ENCODE data around the gene SLC22A17. TPM values are rescaled to one million over a fixed set of nuclear protein-coding genes. Genes with fewer than 3 reads are reported as not detected.

SLC22A17 gene
- total and polyA plus RNA-seq, 10 of the 15 experiments (the other 5 are each of a cell fraction or from before 2014, with no cell fraction given), result not detected

DNA sequence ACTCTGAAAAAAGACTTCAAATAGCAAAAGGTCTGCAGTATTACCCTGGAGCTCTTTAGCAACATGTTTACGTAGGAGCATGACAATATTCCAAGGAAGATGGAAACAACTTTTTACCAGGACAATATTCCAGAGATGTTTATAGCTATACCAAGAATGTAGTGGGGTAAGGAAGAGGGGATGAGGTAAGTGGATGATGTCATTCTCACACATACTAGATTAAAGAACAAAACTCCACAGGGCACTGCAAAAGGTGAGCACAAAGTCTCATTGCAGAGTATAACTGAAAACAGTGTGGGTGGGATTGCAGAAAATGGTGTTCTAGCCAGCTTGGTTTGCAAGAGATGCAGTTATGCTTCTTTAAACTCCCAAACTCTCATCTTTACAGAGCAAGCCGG, 32.6 kb upstream of the SLC22A17 start:
- H3K36me3 ChIP-seq (ENCODE audit: control insufficient read depth in 2 of 2, insufficient read depth in 2 of 2, low read length in 1 of 2), result no peaks in the 10 kb centered on the region
- in situ Hi-C loops (cut with MboI), result no loop called here
- H3K27ac ChIP-seq (ENCODE audit: control insufficient read depth, insufficient read depth), result no peak overlapping the region
- no peaks in the 10 kb centered on the region for H3K9me3 ChIP-seq (replicated peaks; ENCODE audit: control insufficient read depth, insufficient read depth, low read length)
- H3K27me3 ChIP-seq (replicated peaks in 1 of 2; ENCODE audit: control insufficient read depth in 2 of 2, insufficient read depth in 2 of 2, low read length in 1 of 2), result no peaks in the 10 kb centered on the region; a peak in 2 of 4 replicates
- no TSS peak for BruUV-seq (replicated peaks)
- intact Hi-C loops (cut with micrococcal nuclease; ENCODE audit: unreplicated experiment), result no loop called here
- H3K79me2 ChIP-seq (ENCODE audit: control insufficient read depth, insufficient read depth, low read length), result no peaks in the 10 kb centered on the region
- ATAC-seq (no peak), DNase-seq (ENCODE audit: low read depth, low spot score) (no peak), FAIRE-seq (no peak)
- H4K20me1 ChIP-seq (ENCODE audit: control insufficient read depth, insufficient read depth), result no peaks in the 10 kb centered on the region
- H3K4me3 ChIP-seq, result no peak overlapping the region
- ChIA-PET CTCF (interaction anchor here (0.6 kb wide), 1 partner anchor 425 kb away, joined by 4 read pairs; no protein-coding TSS in a partner anchor), RAD21 (ENCODE audit: unreplicated experiment) (no interaction called here), SMC1A (ENCODE audit: uncharacterized antibody, unreplicated experiment) (no interaction called here), POLR2A (no interaction called here)
- 35% methylated on average over 2 of the region's 2 CpGs for WGBS (ENCODE audit: insufficient coverage, insufficient replicate concordance, low lambda C conversion rate, missing lambda C conversion rate)
- H3K9ac ChIP-seq (ENCODE audit: control insufficient read depth, insufficient read depth, low read length), result no peak overlapping the region
- TF ChIP-seq NR2C1 (IDR thresholded peaks at IDR 0.05), result no peak
- TF ChIP-seq EZH2 (IDR thresholded peaks at IDR 0.05; ENCODE audit: borderline replicate concordance, control insufficient read depth, low read depth, low read length), result no peak
- TF ChIP-seq RB1 (IDR thresholded peaks at IDR 0.05; ENCODE audit: borderline replicate concordance), result no peak
- TF ChIP-seq, protein P1, sequence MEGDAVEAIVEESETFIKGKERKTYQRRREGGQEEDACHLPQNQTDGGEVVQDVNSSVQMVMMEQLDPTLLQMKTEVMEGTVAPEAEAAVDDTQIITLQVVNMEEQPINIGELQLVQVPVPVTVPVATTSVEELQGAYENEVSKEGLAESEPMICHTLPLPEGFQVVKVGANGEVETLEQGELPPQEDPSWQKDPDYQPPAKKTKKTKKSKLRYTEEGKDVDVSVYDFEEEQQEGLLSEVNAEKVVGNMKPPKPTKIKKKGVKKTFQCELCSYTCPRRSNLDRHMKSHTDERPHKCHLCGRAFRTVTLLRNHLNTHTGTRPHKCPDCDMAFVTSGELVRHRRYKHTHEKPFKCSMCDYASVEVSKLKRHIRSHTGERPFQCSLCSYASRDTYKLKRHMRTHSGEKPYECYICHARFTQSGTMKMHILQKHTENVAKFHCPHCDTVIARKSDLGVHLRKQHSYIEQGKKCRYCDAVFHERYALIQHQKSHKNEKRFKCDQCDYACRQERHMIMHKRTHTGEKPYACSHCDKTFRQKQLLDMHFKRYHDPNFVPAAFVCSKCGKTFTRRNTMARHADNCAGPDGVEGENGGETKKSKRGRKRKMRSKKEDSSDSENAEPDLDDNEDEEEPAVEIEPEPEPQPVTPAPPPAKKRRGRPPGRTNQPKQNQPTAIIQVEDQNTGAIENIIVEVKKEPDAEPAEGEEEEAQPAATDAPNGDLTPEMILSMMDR (IDR thresholded peaks at IDR 0.05 in 2 of 3, conservative IDR thresholded peaks at IDR 0.05 in 1 of 3; ENCODE audit: control insufficient read depth in 2 of 3, extremely low read depth in 1 of 3, insufficient read depth in 1 of 3, low read depth in 3 of 3, low read length in 3 of 3), result no peak
- TF ChIP-seq NRF1 (conservative IDR thresholded peaks at IDR 0.05; ENCODE audit: low read depth, low read length), result no peak
- no peak for TF ChIP-seq KAT2A (conservative IDR thresholded peaks at IDR 0.05; ENCODE audit: control insufficient read depth, low read depth, low read length)
- TF ChIP-seq MYC (IDR thresholded peaks at IDR 0.05; ENCODE audit: insufficient read depth, insufficient read length, insufficient replicate concordance, low read length, severe bottlenecking), result no peak
- no peak for TF ChIP-seq PRDM15 (CRISPR knock-in tag; IDR thresholded peaks at IDR 0.05)
- TF ChIP-seq SUPT20H (IDR thresholded peaks at IDR 0.05; ENCODE audit: borderline replicate concordance, control insufficient read depth, low read depth, low read length), result no peak
- TF ChIP-seq NR2F1 (conservative IDR thresholded peaks at IDR 0.05), result no peak
- no peak for TF ChIP-seq SKIL (IDR thresholded peaks at IDR 0.05; ENCODE audit: low read depth, poor library complexity, severe bottlenecking)
- H3K4me2 ChIP-seq (ENCODE audit: control insufficient read depth, insufficient read depth), result no peak overlapping the region
- no peak overlapping the region for H2AFZ ChIP-seq (ENCODE audit: control insufficient read depth, low read depth, low read length)
- H3K4me1 ChIP-seq (ENCODE audit: control insufficient read depth, insufficient read depth, low read length), result no peaks in the 10 kb centered on the region
